ENCODE data around the gene SNRPD1.
"Not testable (repeated sequence)": the region's sequence is repeated elsewhere in the genome, so short reads cannot be mapped to it uniquely, and the experiment has no call there.

The SNRPD1 gene

GRCh38 chr18:21604671-21605070, 7.4 kb upstream of the SNRPD1 start:
- H3K4me3 ChIP-seq (ENCODE audit: low read depth in 1 of 2, low read length in 1 of 2), result no peak overlapping the region

GRCh38 chr18:21605213-21605612, 6.9 kb upstream of the SNRPD1 start:
- no peak overlapping the region for H3K27ac ChIP-seq
- H3K9me3 ChIP-seq, result no peaks in the 10 kb centered on the region
- H3K36me3 ChIP-seq, result no peaks in the 10 kb centered on the region
- H3K4me1 ChIP-seq (ENCODE audit: control insufficient read depth in 1 of 2, insufficient read depth in 1 of 2, low read depth in 1 of 2, low read length in 1 of 2), result peaks cover 17 to 24% of the 10 kb centered on the region in 2 experiments
- no peak overlapping the region for H3K4me3 ChIP-seq (ENCODE audit: low read depth in 1 of 2, low read length in 1 of 2)
- no peak for TF ChIP-seq CTCF (IDR thresholded peaks at IDR 0.05)
- H3K27me3 ChIP-seq, result no peaks in the 10 kb centered on the region

More at GRCh38 chr18:21604671-21605070, 7.4 kb upstream of the SNRPD1 start:
- Histone ChIP-seq H3K9me3 (no peaks in the 10 kb centered on the region), H3K27ac (no peak overlapping the region), H3K36me3 (no peaks in the 10 kb centered on the region), H3K4me1 (ENCODE audit: control insufficient read depth in 1 of 2, insufficient read depth in 1 of 2, low read depth in 1 of 2, low read length in 1 of 2) (peaks cover 19 to 25% of the 10 kb centered on the region in 2 experiments), H3K27me3 (no peaks in the 10 kb centered on the region)
- TF ChIP-seq CTCF (IDR thresholded peaks at IDR 0.05), result no peak

GRCh38 chr18:21611401-21612124, 551 bp upstream of the SNRPD1 start:
- H3K27ac ChIP-seq, result peak overlapping the region; percentile 79
- not testable (repeated sequence) for H3K36me3 ChIP-seq

GRCh38 chr18:21621640-21622039, 9.5 kb downstream of the SNRPD1 start:
- not testable (repeated sequence) for H3K4me3 ChIP-seq (ENCODE audit: low read depth in 1 of 2, low read length in 1 of 2)

More at GRCh38 chr18:21611401-21612124, 551 bp upstream of the SNRPD1 start:
- Histone ChIP-seq H3K4me3 (ENCODE audit: low read depth in 1 of 2, low read length in 1 of 2) (peak overlapping the region; percentile 89 to 91), H3K4me1 (ENCODE audit: control insufficient read depth in 1 of 2, insufficient read depth in 1 of 2, low read depth in 1 of 2, low read length in 1 of 2) (peaks cover 15 to 18% of the 10 kb centered on the region in 2 experiments)
- not testable (repeated sequence) for H3K27me3 ChIP-seq, H3K9me3 ChIP-seq

GRCh38 chr18:21629089-21629832, 17.1 kb downstream of the SNRPD1 start:
- Histone ChIP-seq H3K27ac (no peak overlapping the region), H3K36me3 (peaks cover 26% of the 10 kb centered on the region), H3K4me1 (ENCODE audit: control insufficient read depth in 1 of 2, insufficient read depth in 1 of 2, low read depth in 1 of 2, low read length in 1 of 2) (no peaks in the 10 kb centered on the region), H3K9me3 (no peaks in the 10 kb centered on the region), H3K27me3 (no peaks in the 10 kb centered on the region), H3K4me3 (ENCODE audit: low read depth in 1 of 2, low read length in 1 of 2) (no peak overlapping the region)
- no peak for TF ChIP-seq CTCF (IDR thresholded peaks at IDR 0.05)

More at GRCh38 chr18:21621640-21622039, 9.5 kb downstream of the SNRPD1 start:
- not testable (repeated sequence) for H3K9me3 ChIP-seq; H3K27ac ChIP-seq; H3K27me3 ChIP-seq; H3K4me1 ChIP-seq (ENCODE audit: control insufficient read depth in 1 of 2, insufficient read depth in 1 of 2, low read depth in 1 of 2, low read length in 1 of 2)
- H3K36me3 ChIP-seq, result peaks cover 29% of the 10 kb centered on the region

GRCh38 chr18:21632393-21632792, 20.3 kb downstream of the SNRPD1 start:
- Histone ChIP-seq H3K27me3 (no peaks in the 10 kb centered on the region), H3K4me3 (ENCODE audit: low read depth in 1 of 2, low read length in 1 of 2) (no peak overlapping the region), H3K9me3 (no peaks in the 10 kb centered on the region), H3K27ac (no peak overlapping the region), H3K4me1 (ENCODE audit: control insufficient read depth in 1 of 2, insufficient read depth in 1 of 2, low read depth in 1 of 2, low read length in 1 of 2) (no peaks in the 10 kb centered on the region), H3K36me3 (peaks cover 12% of the 10 kb centered on the region)
- no peak for TF ChIP-seq CTCF (IDR thresholded peaks at IDR 0.05)
